ENCODE measurements around the gene RANBP10.
"Not testable (repeated sequence)": the region's sequence is repeated elsewhere in the genome, so short reads cannot be mapped to it uniquely, and the experiment has no call there.

RANBP10 gene

GRCh38 chr16:67806428-67807147 is at the start of gene RANBP10, which contains the start of gene TSNAXIP1:
TSS of gene RANBP10 (minus strand) at chr16:67806560. CDS start at chr16:67806536, 24 bp downstream.
TSS of gene TSNAXIP1 (plus strand) at chr16:67806889. CDS start at chr16:67807150, 261 bp downstream.
- peak; percentile 91 for DNase-seq

- DNase-seq: no peak
Observed at GRCh38 chr16:67855789-67856188, 49.4 kb upstream of the RANBP10 start.

- DNase-seq: no peak
Observed at GRCh38 chr16:67853670-67854069, 47.3 kb upstream of the RANBP10 start.

GRCh38 chr16:67848118-67848517 is 41.8 kb upstream of the RANBP10 start:
- DNase-seq: no peak

- no peak for DNase-seq
Observed at GRCh38 chr16:67847064-67847861, 40.9 kb upstream of the RANBP10 start, which contains the start of gene CENPT. TSS of gene CENPT (minus strand) at chr16:67847693. CDS start at chr16:67833859, 13,834 bp downstream.

- DNase-seq: peak; percentile 96
Observed at GRCh38 chr16:67846320-67847063, 40.1 kb upstream of the RANBP10 start, which contains the start of gene NUTF2. TSS of gene NUTF2 (plus strand) at chr16:67846933. CDS start at chr16:67865131, 18,198 bp downstream.

- no peak for DNase-seq
Observed at GRCh38 chr16:67846063-67846319, 39.6 kb upstream of the RANBP10 start.

- no peak for DNase-seq
Observed at GRCh38 chr16:67845291-67846062, 39.1 kb upstream of the RANBP10 start.

- no peak for DNase-seq
Observed at GRCh38 chr16:67844497-67844896, 38.1 kb upstream of the RANBP10 start.

GRCh38 chr16:67843343-67843765 is 37.0 kb upstream of the RANBP10 start:
- no peak for DNase-seq

GRCh38 chr16:67842509-67843342 is 36.4 kb upstream of the RANBP10 start:
- peak; percentile 72 for DNase-seq

GRCh38 chr16:67841816-67842508 is 35.6 kb upstream of the RANBP10 start, which contains the start of gene THAP11:
TSS of gene THAP11 (plus strand) at chr16:67842320. CDS start at chr16:67842555, 235 bp downstream.
- peak; percentile 96 for DNase-seq

GRCh38 chr16:67841198-67841815 is 34.9 kb upstream of the RANBP10 start:
- no peak for DNase-seq

GRCh38 chr16:67837811-67838210 is 31.5 kb upstream of the RANBP10 start:
- DNase-seq: no peak

GRCh38 chr16:67837190-67837589 is 30.8 kb upstream of the RANBP10 start:
- not testable (repeated sequence) for DNase-seq

- DNase-seq: no peak
Observed at GRCh38 chr16:67834242-67834614, 27.9 kb upstream of the RANBP10 start.

GRCh38 chr16:67833415-67834241 is 27.3 kb upstream of the RANBP10 start:
- peak; percentile 92 for DNase-seq

GRCh38 chr16:67833030-67833414 is 26.7 kb upstream of the RANBP10 start:
- no peak for DNase-seq

GRCh38 chr16:67828651-67829050 is 22.3 kb upstream of the RANBP10 start:
- DNase-seq: no peak

Measured in activated T-cell treated with anti-CD3 and anti-CD28 coated beads, Interleukin-2, amount 50 U/mL, for 1 hour (primary cell).